ENCODE results near the gene GALNT18. TPM values are rescaled to one million over a fixed set of nuclear protein-coding genes. Genes with fewer than 3 reads are reported as not detected.

GALNT18 gene
- total RNA-seq, 4 donors from 2014 or later: 7.8 to 57.1 (median 17.8) TPM

DNA sequence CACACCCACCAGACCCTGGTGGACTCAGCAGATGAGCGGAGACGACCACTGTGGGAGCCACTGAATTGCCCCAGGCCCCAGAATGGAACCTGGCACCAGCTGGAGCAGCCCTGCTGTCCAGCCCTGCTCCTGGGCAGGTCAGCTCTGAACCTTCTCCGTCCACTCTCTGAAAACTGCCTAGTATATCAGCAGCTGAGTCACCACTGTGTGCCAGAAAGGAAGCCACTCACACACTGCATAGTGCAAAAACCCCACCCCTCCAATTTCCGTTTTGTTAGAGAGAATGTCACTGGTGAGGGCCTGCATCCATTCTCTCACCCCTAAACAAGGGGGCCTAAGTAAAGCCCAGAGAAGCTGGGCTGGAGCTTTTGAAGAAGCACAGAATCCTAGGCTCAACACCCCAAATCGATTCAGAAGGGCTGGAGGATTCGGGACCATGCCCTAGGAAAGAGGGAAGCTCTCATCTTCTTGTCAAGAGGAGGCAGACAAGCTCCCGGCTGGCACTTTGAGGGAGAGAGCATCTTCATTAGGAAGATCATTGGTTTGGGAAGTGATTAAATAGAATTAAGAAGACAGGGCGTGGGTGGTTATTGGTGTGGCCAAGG lies 44.5 kb downstream of the GALNT18 start:
- TF ChIP-seq, protein P1, sequence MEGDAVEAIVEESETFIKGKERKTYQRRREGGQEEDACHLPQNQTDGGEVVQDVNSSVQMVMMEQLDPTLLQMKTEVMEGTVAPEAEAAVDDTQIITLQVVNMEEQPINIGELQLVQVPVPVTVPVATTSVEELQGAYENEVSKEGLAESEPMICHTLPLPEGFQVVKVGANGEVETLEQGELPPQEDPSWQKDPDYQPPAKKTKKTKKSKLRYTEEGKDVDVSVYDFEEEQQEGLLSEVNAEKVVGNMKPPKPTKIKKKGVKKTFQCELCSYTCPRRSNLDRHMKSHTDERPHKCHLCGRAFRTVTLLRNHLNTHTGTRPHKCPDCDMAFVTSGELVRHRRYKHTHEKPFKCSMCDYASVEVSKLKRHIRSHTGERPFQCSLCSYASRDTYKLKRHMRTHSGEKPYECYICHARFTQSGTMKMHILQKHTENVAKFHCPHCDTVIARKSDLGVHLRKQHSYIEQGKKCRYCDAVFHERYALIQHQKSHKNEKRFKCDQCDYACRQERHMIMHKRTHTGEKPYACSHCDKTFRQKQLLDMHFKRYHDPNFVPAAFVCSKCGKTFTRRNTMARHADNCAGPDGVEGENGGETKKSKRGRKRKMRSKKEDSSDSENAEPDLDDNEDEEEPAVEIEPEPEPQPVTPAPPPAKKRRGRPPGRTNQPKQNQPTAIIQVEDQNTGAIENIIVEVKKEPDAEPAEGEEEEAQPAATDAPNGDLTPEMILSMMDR (IDR thresholded peaks at IDR 0.05; ENCODE audit: low read depth): no peak

DNA sequence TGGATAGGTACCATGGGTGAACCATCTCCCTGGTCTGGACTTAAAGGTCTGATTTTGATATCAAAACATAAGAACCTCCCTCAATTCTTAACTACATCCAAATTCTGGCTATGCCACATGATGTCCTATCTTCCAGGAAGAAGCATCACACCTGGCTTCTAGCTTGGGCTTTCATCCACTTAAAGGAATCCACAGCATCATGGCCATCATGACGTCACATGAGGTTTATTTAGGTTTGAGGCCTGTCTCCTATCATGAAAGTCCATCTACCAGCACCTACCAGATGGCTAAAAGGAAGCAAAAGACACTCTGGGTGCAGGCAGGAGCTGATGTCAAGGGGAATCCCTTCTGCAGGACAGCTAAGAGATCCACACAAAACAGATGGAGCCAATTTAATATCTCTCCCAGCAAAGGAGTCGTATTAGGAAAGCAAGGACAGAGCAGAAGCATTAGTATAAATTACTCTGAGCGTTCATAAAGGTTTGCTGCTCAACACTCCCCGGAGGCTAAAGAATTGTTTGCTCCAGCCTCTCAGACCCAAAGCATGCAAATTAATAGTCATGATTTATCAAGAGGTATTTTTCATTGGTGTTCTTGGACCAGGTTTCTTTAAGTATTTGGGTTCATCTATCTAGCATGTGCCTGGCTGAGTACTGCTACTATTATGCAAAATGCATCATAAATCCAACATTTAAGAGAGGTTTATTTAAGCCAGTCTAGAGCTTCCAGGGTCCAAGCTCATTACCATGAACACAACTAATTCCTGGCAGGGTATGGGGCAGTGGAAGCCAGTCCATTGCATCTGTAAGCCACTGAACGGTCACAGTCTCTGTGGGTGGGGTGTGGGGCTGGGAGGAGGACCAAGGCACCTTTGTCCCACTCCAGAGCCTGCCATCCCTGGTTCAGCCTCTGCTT lies 47.2 kb downstream of the GALNT18 start:
- TF ChIP-seq, protein P1 (IDR thresholded peaks at IDR 0.05; ENCODE audit: low read depth): no peak

DNA sequence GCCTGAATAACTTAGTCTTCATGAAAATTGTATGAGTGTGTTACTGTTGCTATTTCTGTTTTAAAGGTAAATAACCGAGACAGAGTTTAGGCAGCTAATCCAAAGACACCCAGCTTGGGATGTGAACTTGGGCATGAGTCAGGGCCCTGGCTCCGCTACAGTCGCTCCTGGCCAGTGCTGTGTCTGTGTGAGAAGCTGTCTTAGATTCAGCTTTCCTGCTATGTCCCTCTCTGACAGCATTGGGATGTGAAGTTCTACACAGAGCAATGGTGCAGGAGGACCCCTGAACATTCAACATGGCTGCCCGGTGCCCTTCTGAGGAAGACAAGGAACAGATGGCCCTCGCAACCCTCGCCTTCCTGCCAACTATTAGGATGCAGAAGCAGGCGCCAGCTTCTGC lies 49.4 kb downstream of the GALNT18 start:
- TF ChIP-seq, protein P1 (IDR thresholded peaks at IDR 0.05; ENCODE audit: low read depth): no peak

DNA sequence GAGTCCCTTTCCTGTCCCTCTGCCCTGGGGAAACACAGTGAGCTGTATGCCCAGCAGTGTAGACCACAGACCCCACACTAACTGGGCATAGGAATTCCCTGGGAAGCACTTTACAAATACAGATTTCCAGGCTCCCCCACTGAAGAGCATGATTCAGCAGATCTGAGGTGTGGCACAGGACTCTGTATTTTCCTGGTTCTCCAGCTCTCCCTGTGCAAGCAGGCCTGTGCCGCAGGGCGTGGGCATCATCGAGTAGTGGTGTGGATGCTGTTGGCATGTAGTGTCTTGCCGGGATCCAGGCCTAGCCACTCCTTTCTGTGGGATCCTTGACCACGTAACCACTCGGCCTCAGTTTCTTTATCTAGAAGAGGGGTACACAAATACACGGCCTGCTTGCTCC lies 49.9 kb downstream of the GALNT18 start:
- TF ChIP-seq, protein P1 (IDR thresholded peaks at IDR 0.05; ENCODE audit: low read depth): no peak

DNA sequence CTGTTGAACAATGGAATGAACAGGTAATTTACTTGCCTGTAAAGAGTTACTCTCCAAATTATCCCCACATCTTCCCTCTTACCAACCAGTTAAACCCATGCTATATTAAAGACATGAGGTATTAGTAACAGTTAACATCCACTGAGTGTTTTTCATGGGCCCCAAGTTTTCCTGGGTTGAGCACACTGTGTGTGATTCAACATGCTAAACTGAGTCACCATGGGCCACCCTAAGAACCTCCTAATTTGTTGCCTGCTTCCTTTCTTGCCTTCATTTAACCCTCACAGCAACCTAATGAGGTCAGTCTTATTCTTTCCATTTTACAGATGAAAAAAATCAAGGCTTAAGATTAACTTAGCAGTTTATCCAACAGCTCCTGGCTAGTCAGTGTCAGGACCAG lies 51.0 kb downstream of the GALNT18 start:
- TF ChIP-seq, protein P1 (IDR thresholded peaks at IDR 0.05; ENCODE audit: low read depth): no peak

DNA sequence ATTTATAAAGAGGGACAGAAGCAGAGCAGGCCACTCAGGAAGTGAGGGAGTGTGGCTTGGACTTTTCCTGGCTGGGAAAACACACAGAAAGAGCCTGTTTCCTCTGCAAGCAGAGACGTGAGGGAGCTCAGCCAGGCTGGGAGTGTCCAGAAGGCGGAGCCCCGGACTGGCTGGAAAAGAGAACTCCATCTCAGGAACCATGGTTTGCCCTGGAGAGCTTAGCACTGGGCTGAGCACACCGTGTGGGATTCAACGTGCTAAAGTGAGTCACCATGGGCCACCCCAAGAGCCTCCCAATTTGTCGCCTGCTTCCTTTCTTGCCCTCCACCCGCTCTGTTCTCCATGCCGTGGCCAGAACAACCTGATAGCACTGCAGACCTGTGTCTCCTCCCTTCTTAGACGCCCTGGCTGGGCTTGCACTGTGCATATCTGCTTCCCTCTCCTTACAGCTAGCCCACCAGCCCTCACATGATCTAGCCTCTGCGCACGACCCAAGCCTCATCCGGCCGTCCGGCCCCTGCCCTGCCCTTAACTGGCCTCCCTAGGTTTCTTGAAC lies 51.8 kb downstream of the GALNT18 start:
- TF ChIP-seq, protein P1 (IDR thresholded peaks at IDR 0.05; ENCODE audit: low read depth): no peak

DNA sequence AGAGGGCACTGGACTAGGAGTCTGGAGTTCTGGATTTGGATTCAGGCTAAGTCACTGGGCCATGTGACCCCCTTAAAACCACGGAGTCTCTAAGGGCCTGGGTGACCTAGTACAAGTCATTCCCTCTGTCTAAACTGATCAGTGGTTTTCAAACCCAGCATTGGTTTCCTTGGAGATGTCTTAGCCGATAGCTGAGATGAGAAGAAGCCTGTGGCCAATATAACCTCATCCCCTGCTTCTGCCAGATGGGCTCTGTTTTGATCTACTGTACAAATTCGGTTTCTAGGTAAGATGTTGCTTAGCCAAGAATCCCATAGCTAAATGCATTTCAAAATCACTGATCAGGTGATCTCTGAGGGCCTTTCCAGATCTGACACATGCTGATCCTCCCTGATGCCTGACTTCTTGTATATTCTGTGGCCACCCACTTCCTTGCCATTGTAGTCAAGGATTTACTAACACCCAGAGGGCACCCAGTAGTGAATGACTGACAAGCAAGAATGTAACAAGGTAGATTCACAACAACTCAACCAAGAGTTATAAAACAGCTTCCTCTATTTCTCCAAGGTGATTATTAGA lies 53.1 kb downstream of the GALNT18 start:
- TF ChIP-seq, protein P1 (IDR thresholded peaks at IDR 0.05; ENCODE audit: low read depth): no peak

All from subcutaneous adipose tissue (tissue), 4 donors.